GM18511 (cell line): ENCODE data around the gene USP26.
"Not testable (repeated sequence)": the region's sequence is repeated elsewhere in the genome, so short reads cannot be mapped to it uniquely, and the experiment has no call there.

ENCODE experiments used
- ATAC-seq: cut with Tn5 transposase; IDR thresholded peaks from one replicate; pipeline ENCODE4 v1.9.1; 2021; ENCODE audit warnings: mild to moderate bottlenecking, moderate library complexity; ENCODE audit not compliant: unreplicated experiment

Gene USP26

GRCh38 chrX:133044145-133044786, 52.6 kb downstream of the USP26 start:
- ATAC-seq = not testable (repeated sequence)

GRCh38 chrX:133042260-133042659, 54.6 kb downstream of the USP26 start:
- no peak for ATAC-seq

GRCh38 chrX:133033010-133033409, 63.9 kb downstream of the USP26 start:
- ATAC-seq = no peak

- no peak for ATAC-seq
Measured at GRCh38 chrX:133018229-133018628, 78.7 kb downstream of the USP26 start.

- ATAC-seq = no peak
Measured at GRCh38 chrX:133007458-133007857, 89.5 kb downstream of the USP26 start.

GRCh38 chrX:133005616-133006015, 91.3 kb downstream of the USP26 start:
- ATAC-seq = no peak

GRCh38 chrX:133005042-133005441, 91.9 kb downstream of the USP26 start:
- no peak for ATAC-seq

GRCh38 chrX:132999209-132999608, 97.7 kb downstream of the USP26 start:
- no peak for ATAC-seq

- ATAC-seq = no peak
Measured at GRCh38 chrX:132990835-132991234, 106.1 kb downstream of the USP26 start.

- no peak for ATAC-seq
Measured at GRCh38 chrX:132986556-132986955, 110.4 kb downstream of the USP26 start.

GRCh38 chrX:132984058-132984650, 112.8 kb downstream of the USP26 start:
- no peak for ATAC-seq

GRCh38 chrX:132983496-132983895, 113.4 kb downstream of the USP26 start:
- no peak for ATAC-seq

- not testable (repeated sequence) for ATAC-seq
Measured at GRCh38 chrX:132980035-132980434, 116.9 kb downstream of the USP26 start.
